ENCODE measurements around the gene ASGR1.
A peak's percentile ranks its signal among the peaks of the same experiment; 100 is the strongest.
"Not testable (repeated sequence)": the region's sequence is repeated elsewhere in the genome, so short reads cannot be mapped to it uniquely, and the experiment has no call there.

ASGR1 gene

DNA sequence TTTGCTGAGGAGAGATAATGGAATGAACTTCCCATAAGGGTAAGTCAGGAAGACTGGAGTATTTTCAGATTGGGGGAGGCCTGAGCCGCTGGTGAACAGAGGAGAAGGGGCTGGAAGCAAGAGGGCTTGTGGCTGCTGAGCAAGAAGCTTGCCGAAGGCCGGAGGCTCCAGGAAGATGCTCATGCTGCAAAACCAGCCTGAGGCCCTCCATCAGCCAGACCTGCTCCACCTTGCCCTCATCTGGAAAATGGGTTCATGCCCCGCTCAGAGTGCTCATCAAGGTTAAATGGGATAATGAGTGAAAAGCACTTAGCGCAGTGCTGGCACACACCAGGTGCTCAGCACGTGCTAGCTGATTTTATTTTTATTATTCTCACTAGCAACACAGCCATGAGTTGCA is 5.5 kb upstream of the ASGR1 start:
- no peak for DNase-seq (ENCODE audit: low read depth)
- TF ChIP-seq CTCF (IDR thresholded peaks at IDR 0.05; ENCODE audit: control insufficient read depth, extremely low read depth, insufficient read depth), result no peak
- H3K4me3 ChIP-seq (ENCODE audit: low read depth, low read length), result no peak overlapping the region

GRCh38 chr17:7184091-7184488 is 4.9 kb upstream of the ASGR1 start:
- no peak overlapping the region for H3K4me3 ChIP-seq (ENCODE audit: low read depth, low read length)
- TF ChIP-seq CTCF (IDR thresholded peaks at IDR 0.05; ENCODE audit: control insufficient read depth, extremely low read depth, insufficient read depth), result no peak
- DNase-seq (ENCODE audit: low read depth), result peak; percentile 13

GRCh38 chr17:7183433-7184090 is 4.4 kb upstream of the ASGR1 start:
- no peak for TF ChIP-seq CTCF (IDR thresholded peaks at IDR 0.05; ENCODE audit: control insufficient read depth, extremely low read depth, insufficient read depth)
- no peak overlapping the region for H3K4me3 ChIP-seq (ENCODE audit: low read depth, low read length)
- no peak for DNase-seq (ENCODE audit: low read depth)

- not testable (repeated sequence) for H3K4me3 ChIP-seq (ENCODE audit: low read depth, low read length); DNase-seq (ENCODE audit: low read depth)
Observed at GRCh38 chr17:7182101-7182500, 2.9 kb upstream of the ASGR1 start.

DNA sequence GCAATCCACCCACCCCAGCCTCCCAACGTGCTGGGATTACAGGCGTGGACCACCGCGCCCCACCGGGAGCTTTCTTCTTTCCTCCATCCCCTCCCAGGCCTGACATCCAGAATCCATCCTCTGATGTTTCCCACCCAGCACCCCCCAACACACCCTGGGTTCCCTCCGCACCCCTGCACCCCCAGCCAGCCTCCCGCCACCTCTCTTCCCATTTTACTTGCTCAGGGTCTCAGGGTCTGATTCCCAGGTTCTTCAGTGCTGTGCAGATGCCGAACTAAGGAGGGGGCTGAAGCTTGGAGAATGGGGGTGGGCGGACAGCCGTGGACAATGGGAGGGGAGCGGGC is 225 bp downstream of the ASGR1 start:
- no peak for TF ChIP-seq CTCF (IDR thresholded peaks at IDR 0.05; ENCODE audit: control insufficient read depth, extremely low read depth, insufficient read depth)
- H3K4me3 ChIP-seq (ENCODE audit: low read depth, low read length), result no peak overlapping the region
- no peak for DNase-seq (ENCODE audit: low read depth)

DNA sequence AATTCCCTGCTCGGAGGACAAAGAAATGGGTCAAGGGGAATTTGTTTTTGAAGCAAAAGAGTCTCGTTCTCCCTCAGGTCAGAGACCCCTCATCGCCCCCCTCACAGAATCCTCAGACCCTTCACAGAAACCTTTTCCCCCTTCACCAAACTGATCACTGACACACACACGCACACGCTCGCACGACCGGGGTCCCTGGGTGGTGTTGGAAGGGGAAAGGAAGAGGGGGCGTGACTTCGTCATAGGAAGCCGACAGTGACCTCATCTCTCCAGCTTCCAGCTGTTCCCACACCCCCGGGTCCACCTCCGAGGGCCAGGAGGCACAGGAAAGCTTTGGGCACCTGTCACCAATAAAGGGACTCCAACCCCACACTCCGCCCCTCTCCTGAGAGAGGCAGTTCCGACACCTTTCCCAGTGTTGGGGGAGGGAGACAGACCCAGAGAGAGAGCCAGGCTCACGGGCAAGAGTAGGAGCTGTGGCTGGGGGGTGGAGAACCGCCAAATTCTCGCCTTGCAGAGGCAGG is 1.2 kb downstream of the ASGR1 start:
- no peak for TF ChIP-seq CTCF (IDR thresholded peaks at IDR 0.05; ENCODE audit: control insufficient read depth, extremely low read depth, insufficient read depth)
- H3K4me3 ChIP-seq (ENCODE audit: low read depth, low read length), result peak overlapping the region; percentile 36
- DNase-seq (ENCODE audit: low read depth), result no peak

DNA sequence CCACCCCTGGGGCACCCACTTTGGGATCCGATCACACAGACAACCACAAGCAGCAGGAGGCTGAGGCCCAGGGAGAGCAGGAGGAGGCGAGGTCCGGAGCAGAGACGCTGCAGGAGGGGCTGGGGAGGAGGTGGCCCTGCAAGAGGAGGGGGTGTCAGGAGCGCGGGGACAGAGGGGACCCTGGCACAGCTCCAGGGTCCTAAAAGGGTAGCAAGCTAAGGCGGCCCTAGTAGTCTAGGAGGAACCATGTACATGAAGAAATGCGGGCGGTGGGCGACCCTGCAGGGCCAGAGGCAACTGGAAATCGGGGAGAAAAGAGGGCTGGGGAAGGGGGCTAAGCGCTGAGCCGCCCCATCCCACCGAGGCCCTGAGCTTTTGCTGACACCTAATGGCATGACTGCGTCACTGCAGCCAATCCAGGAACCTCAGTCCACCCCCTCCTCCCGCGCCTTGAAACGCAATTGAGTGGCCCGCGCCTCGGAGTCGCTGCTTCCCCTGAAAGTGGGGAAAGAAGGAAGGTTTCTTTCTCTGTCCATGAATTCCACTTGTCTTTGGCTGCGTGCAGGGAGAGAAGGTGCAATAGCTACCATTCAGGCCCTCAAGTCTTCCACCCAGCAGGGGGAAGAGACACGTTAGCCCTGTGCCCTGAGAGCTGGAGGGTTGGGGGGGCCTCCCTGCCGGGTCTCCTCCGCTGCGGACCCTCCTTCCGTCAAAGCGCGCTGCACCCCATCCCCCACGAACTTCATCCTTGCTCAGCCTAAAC is 1.8 kb downstream of the ASGR1 start:
- H3K4me3 ChIP-seq (ENCODE audit: low read depth, low read length), result peak overlapping the region; percentile 36
- peak; percentile 13 for DNase-seq (ENCODE audit: low read depth)
- peak; percentile 95 for TF ChIP-seq CTCF (IDR thresholded peaks at IDR 0.05; ENCODE audit: control insufficient read depth, extremely low read depth, insufficient read depth)

All from LNCaP clone FGC (cell line).